ENCODE results near the gene COPZ2.

DNA sequence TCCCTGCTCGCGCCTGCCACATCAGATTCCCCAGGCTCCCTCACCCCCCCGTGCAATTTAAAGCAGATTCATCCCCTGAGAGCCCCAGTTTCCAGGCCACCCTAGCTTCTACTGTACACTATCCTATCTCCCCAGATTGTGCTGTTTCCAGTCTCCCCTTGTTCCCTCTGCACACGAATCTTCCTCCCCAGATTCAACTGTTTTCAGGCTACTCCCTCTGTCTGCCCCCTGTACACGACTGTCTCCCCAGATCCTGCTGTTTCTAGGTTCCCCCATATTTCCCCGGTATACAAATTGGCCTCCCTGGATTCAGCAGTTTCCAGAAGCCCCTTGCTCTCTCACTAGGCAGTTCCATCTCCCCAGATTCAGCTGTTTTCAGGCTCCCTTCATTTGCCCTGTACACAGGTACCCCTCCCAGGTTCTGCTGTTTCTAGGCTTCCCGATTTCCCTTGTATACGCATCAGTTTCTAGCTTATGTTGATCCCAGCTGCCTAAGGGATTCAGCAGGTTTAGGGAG is 22.9 kb downstream of the COPZ2 start:
- TF ChIP-seq POLR2AphosphoS5 (IDR thresholded peaks at IDR 0.05; ENCODE audit: low read depth, low read length) = no peak
- TF ChIP-seq POLR2A (IDR thresholded peaks at IDR 0.05; ENCODE audit: low read depth, low read length) = no peak
